Parathyroid adenoma (tissue), 2 donors: ENCODE data around the gene STAP2.

Source experiments
- H2AFZ ChIP-seq: fragments of 300-600 bp; sonication (generic); one replicate; pipeline ENCODE4 v1.7.0; 2017; ENCODE audit warnings: antibody characterized with exemption, mild to moderate bottlenecking
- H3K27ac ChIP-seq: fragments of 300-600 bp; sonication (generic); one replicate; pipeline ENCODE4 v1.7.0; 2017
- H3K27me3 ChIP-seq: fragments of 300-600 bp; sonication (generic); one replicate; pipeline ENCODE4 v1.7.0; 2017; ENCODE audit warnings: low read length; ENCODE audit not compliant: control insufficient read depth, insufficient read depth
- H3K36me3 ChIP-seq: fragments of 300-600 bp; sonication (generic); one replicate; pipeline ENCODE4 v1.7.0; 2017; ENCODE audit warnings: low read length; ENCODE audit not compliant: control insufficient read depth, insufficient read depth
- H3K4me1 ChIP-seq: fragments of 300-600 bp; sonication (generic); one replicate; pipeline ENCODE4 v1.7.0; 2017; ENCODE audit warnings: control low read depth
- H3K4me2 ChIP-seq: fragments of 300-600 bp; sonication (generic); one replicate; pipeline ENCODE4 v1.7.0; 2017; ENCODE audit warnings: low read length
- H3K4me3 ChIP-seq: fragments of 300-600 bp; sonication (generic); one replicate; pipeline ENCODE4 v1.7.0; 2017; ENCODE audit warnings: low read depth, low read length
- H3K79me2 ChIP-seq: fragments of 300-600 bp; sonication (generic); one replicate; pipeline ENCODE4 v1.7.0; 2017; ENCODE audit warnings: control low read depth
- H3K9ac ChIP-seq: fragments of 300-600 bp; sonication (generic); one replicate; pipeline ENCODE4 v1.7.0; 2017; ENCODE audit warnings: mild to moderate bottlenecking
- H3K9me3 ChIP-seq: fragments of 300-600 bp; sonication (generic); one replicate; pipeline ENCODE4 v1.7.0; 2017; ENCODE audit warnings: low read length; ENCODE audit not compliant: control insufficient read depth
- TF ChIP-seq, protein P1 (sequence below): fragments of 300-600 bp; sonication (generic); IDR thresholded peaks from one replicate; pipeline ENCODE4 v1.7.0; 2017; ENCODE audit warnings: antibody characterized with exemption, mild to moderate bottlenecking
- donor health status: primary hyperparathyroidism.

Gene STAP2

DNA sequence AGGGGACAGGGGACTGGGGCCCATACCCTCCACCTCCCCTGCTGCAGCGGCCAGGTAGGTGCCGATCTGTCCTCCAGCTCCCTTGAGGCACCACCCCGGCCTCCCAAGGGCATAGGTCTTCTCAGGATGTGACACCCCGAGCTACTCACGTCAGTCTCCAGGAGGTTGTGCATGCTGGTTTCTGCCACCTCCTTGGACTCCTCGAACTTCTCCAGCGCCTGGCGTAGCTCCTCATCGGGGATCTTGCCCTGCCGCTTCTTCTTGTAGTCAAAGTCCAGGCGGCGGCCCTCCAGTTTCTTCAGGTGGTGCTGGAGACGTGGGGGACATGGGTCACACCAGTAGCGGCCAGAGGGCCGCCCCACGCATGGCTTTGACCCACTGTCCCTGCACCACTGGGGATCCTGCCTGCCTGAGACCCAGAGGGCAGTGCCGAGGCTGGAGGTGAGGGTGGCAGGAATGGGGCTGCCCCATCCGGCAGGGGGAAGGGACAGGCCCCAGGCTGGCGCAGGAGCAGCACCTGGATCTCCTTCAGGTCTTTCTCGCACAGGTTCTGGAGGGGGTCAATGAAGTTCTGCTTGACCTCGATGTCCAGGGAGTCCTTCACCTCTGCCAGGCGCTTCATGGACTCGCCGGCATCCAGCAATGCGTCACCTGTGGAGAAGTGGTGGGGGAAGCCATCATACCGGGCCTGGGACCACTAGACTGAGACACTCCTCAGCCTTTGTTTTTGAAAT, 25.1 kb upstream of the STAP2 start:
- TF ChIP-seq, protein P1, sequence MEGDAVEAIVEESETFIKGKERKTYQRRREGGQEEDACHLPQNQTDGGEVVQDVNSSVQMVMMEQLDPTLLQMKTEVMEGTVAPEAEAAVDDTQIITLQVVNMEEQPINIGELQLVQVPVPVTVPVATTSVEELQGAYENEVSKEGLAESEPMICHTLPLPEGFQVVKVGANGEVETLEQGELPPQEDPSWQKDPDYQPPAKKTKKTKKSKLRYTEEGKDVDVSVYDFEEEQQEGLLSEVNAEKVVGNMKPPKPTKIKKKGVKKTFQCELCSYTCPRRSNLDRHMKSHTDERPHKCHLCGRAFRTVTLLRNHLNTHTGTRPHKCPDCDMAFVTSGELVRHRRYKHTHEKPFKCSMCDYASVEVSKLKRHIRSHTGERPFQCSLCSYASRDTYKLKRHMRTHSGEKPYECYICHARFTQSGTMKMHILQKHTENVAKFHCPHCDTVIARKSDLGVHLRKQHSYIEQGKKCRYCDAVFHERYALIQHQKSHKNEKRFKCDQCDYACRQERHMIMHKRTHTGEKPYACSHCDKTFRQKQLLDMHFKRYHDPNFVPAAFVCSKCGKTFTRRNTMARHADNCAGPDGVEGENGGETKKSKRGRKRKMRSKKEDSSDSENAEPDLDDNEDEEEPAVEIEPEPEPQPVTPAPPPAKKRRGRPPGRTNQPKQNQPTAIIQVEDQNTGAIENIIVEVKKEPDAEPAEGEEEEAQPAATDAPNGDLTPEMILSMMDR = no peak
- peaks cover 28% of the 10 kb centered on the region for H3K79me2 ChIP-seq
- no peak overlapping the region for H3K4me2 ChIP-seq
- no peaks in the 10 kb centered on the region for H3K27me3 ChIP-seq
- H3K9me3 ChIP-seq = no peaks in the 10 kb centered on the region
- no peak overlapping the region for H2AFZ ChIP-seq
- no peaks in the 10 kb centered on the region for H3K36me3 ChIP-seq
- H3K4me3 ChIP-seq = no peak overlapping the region
- no peak overlapping the region for H3K9ac ChIP-seq
- no peak overlapping the region for H3K27ac ChIP-seq
- H3K4me1 ChIP-seq = peaks cover 10% of the 10 kb centered on the region

DNA sequence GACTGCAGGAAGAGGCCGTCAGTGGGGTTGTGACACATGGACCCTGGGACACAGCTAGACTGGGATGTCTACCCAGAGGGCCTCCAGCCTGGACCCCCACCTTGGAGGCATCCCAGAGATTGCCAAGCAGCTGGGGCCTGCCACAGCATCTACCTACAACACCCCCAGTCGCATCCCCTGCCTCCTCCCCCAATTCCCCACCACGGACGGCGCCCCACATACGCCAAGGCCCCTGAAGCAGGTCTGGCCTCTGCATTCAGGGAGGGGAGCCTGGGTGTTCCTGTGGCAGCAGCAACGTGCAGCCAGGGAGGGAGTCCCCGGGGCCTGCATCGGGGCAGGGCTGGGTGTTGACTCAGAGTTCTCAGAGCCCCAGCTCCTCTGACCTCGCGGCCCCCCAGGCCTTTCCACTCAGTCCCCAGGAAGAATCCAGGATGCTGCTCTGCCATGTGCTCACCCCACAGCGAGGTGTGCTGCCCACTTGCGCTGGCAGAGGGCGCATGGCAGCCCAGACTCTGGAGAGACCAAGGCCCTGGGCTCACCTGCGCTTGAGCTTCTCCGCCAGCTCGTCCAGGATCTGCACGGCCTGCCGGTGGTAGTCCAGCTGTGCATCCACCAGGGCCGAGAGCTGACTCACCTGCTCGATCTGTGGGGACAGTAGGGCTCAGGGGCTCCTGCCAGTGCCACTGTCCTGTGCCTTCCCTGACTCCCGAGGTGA, 24.4 kb upstream of the STAP2 start:
- Histone ChIP-seq H3K4me1 (peaks cover 2% of the 10 kb centered on the region), H3K9me3 (no peaks in the 10 kb centered on the region), H3K4me2 (no peak overlapping the region), H3K36me3 (no peaks in the 10 kb centered on the region), H3K27me3 (no peaks in the 10 kb centered on the region), H3K79me2 (peaks cover 24% of the 10 kb centered on the region), H3K4me3 (no peak overlapping the region), H3K27ac (no peak overlapping the region), H3K9ac (no peak overlapping the region), H2AFZ (no peak overlapping the region)
- TF ChIP-seq, protein P1 = peak; percentile 48

DNA sequence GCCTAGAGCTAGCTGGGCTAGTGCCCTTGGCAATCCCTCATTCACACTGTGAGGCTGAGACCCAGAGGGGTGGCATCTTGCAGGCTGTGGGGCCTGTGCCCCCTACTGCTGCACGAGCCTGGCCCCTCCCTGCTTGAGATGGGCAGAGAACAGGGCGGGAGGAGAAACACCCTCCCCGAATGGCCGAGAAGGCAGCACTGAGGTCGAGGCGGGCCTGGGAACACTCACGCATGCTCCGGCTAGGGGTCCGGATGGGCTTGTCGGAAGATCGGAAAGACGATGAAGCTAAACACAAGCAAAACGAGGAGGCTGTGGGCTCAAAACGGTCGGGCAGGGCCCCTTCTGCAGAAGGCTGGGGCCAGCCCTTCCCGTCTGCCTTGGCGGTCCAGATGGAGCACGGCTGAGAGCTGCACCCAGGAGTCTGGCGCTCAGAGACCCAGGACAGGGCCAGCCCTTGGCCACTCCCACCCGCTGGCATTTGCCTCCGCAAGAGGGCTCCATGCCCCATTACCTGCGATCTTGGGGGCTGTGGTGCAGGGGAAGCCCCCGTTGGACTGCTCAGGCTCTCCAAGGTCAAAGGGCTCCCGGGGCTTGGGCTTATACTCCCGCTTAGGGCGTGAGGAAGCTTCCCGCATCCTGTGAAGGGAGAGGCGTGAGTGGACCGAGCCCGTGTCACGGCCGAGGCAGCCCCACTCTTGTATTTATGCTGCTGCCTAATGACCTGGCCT, 23.6 kb upstream of the STAP2 start:
- Histone ChIP-seq H3K27ac (no peak overlapping the region), H3K36me3 (no peaks in the 10 kb centered on the region), H3K9ac (no peak overlapping the region), H2AFZ (no peak overlapping the region), H3K4me3 (no peak overlapping the region), H3K4me1 (peaks cover 2% of the 10 kb centered on the region), H3K4me2 (no peak overlapping the region), H3K27me3 (no peaks in the 10 kb centered on the region), H3K9me3 (no peaks in the 10 kb centered on the region), H3K79me2 (peaks cover 18% of the 10 kb centered on the region)
- TF ChIP-seq, protein P1 = no peak

- Histone ChIP-seq H3K4me3 (no peak overlapping the region), H3K27ac (no peak overlapping the region), H3K79me2 (peaks cover 10% of the 10 kb centered on the region), H3K9ac (no peak overlapping the region), H3K9me3 (no peaks in the 10 kb centered on the region), H3K27me3 (no peaks in the 10 kb centered on the region), H3K4me1 (peaks cover 2% of the 10 kb centered on the region), H2AFZ (no peak overlapping the region), H3K36me3 (no peaks in the 10 kb centered on the region), H3K4me2 (no peak overlapping the region)
- TF ChIP-seq, protein P1 = no peak
Observed at GRCh38 chr19:4361152-4362046, 22.8 kb upstream of the STAP2 start.
